Measurements from ENCODE around the gene PDZK1IP1.

Gene PDZK1IP1

DNA sequence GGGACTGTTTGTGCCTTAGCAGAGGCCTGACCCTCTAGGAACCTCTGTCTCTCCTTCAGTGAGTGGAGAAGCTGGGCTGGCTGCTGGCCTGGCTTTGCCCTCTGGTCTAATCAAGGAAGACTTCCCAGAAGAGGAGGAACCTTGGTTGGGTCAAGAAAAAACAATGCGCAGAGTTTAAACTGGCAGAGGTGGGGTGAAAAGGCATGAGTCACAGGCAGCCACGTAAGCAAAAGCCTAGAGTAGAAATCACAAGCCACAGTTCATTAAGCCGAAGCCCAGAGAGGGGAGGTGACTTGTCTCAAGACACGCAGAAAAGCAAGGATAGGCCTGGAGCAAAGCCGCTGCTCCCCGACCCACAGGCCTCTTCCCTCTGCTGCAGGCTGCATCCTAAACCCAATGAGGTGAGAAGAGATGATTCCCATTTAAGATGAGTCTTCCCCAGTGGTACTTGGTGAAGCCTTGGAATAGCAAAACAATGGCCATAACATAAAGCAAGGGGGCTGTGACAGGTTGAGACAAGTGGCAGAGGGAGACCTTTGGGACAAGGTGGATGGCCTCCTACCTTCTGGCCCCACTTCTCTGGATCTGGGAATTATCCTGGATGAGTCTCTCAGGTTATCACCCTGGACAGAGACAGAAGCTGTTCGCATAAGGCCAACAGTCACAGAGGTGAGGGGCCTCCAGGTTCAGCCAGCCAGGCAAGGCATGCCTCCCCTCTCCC is 7.7 kb downstream of the PDZK1IP1 start:
- DNase-seq (ENCODE audit: low spot score): no peak
- no peak for TF ChIP-seq CTCF (IDR thresholded peaks at IDR 0.05; ENCODE audit: extremely low read depth, insufficient read depth, missing control alignments)
- in situ Hi-C loops (cut with MboI; ENCODE audit: low pct_unique_long_range_greater_than_20kb, low sequenced_read_pairs, unreplicated experiment): loop anchor here (25.0 kb wide), 1 partner anchor 530 kb away; no protein-coding TSS in a partner anchor

DNA sequence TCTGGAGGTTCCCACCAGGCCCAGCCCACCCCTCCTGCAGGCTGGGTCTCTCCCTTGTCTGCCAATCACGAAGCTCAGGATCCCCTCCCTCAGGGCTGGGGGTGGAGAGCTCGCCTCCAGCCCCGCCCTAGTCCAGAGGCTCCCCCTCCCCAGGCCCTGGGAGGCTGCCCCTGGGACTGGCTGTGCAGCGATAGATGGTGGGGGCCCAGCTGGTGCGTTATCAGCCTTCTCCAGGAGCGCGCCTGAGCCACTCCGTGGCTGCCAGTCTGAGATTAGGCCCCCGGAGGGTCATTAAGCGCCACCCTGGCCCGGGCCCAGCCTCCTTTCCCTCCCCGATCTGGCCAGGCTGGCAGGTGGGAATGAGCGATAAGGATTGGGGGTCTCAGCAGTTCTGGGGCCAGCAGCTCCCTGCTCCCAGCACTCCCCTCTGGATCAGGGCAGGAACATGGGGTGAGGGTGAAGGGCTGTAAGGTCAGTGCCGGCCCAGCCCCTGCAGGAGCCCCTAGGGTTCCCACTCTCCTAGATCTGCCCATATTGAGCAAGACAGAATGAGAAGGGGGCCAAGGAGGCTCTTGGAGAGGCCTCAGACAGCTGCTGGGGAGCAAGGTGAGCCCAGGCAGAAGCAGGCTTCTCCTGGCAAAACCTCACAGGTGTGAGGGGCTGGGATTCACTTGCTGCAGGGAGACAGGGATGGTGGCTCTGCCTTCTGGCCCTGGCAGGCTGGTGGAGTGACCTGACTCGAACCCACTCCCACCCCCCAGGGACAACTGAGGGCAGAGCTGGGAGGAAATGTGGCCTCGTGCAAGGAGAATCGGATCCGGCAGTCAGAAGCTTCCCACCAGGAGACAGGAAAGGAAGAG is 8.5 kb downstream of the PDZK1IP1 start:
- no peak for DNase-seq (ENCODE audit: low spot score)
- in situ Hi-C loops (cut with MboI; ENCODE audit: low pct_unique_long_range_greater_than_20kb, low sequenced_read_pairs, unreplicated experiment): loop anchor here (25.0 kb wide), 1 partner anchor 531 kb away; no protein-coding TSS in a partner anchor
- TF ChIP-seq CTCF (IDR thresholded peaks at IDR 0.05; ENCODE audit: extremely low read depth, insufficient read depth, missing control alignments): no peak

- DNase-seq (ENCODE audit: low spot score): no peak
- in situ Hi-C loops (cut with MboI; ENCODE audit: low pct_unique_long_range_greater_than_20kb, low sequenced_read_pairs, unreplicated experiment): loop anchor here (25.0 kb wide), 1 partner anchor 532 kb away; no protein-coding TSS in a partner anchor
- no peak for TF ChIP-seq CTCF (IDR thresholded peaks at IDR 0.05; ENCODE audit: extremely low read depth, insufficient read depth, missing control alignments)
These were observed 9.2 kb downstream of the PDZK1IP1 start for GRCh38 chr1:47180603-47181094.

DNA sequence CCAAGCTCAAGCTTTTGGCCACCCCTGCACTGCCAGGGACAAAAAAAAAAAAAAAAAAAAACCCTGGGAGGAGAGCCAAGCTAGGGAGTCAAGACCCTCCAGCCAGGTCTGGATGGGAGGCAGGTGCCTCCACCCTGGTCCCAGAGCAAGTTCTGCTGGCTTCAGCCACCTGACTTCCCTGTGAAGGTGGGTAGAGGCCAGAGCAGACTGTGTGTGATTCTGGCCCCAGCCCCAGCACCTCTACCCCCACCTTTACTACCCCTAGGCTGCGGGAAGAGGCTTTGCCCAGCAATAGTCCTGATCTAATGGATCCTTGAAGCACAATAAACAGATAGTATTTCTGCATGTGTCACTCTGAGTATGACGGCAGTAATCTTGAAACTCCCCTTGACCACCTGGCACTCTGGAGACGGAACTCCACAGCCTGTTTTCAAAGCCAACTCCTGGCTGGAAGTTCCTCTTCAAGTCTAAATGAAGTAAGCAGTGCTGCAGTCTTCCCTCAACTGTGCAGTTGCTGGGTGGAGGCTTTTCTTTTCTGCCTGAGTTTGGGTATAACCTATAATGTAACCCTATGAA is 9.8 kb downstream of the PDZK1IP1 start:
- TF ChIP-seq CTCF (IDR thresholded peaks at IDR 0.05; ENCODE audit: extremely low read depth, insufficient read depth, missing control alignments): no peak
- in situ Hi-C loops (cut with MboI; ENCODE audit: low pct_unique_long_range_greater_than_20kb, low sequenced_read_pairs, unreplicated experiment): loop anchor here (25.0 kb wide), 1 partner anchor 532 kb away; no protein-coding TSS in a partner anchor
- no peak for DNase-seq (ENCODE audit: low spot score)

GRCh38 chr1:47179017-47179987 is 10.5 kb downstream of the PDZK1IP1 start:
- TF ChIP-seq CTCF (IDR thresholded peaks at IDR 0.05; ENCODE audit: extremely low read depth, insufficient read depth, missing control alignments): peak; percentile 95
- DNase-seq (ENCODE audit: low spot score): peak; percentile 88
- in situ Hi-C loops (cut with MboI; ENCODE audit: low pct_unique_long_range_greater_than_20kb, low sequenced_read_pairs, unreplicated experiment): loop anchor here (25.0 kb wide), 1 partner anchor 533 kb away; no protein-coding TSS in a partner anchor

All from GM13977 (cell line).